22Rv1 (cell line): ENCODE data around the gene LCN9.

Experiments used
- H3K27ac ChIP-seq: fragments of 450-650 bp; 2 replicates; pipeline ENCODE4 v1.5.1; 2017
- ZFX ChIP-seq: fragments of 450-650 bp; IDR thresholded peaks from 2 replicates; pipeline ENCODE4 v1.6.1; 2017; ENCODE audit warnings: antibody characterized with exemption, borderline replicate concordance
- TF ChIP-seq, protein P1 (sequence below): fragments of 450-650 bp; IDR thresholded peaks from 2 replicates; pipeline ENCODE4 v1.5.1; 2017; ENCODE audit warnings: mild to moderate bottlenecking

The LCN9 gene

DNA sequence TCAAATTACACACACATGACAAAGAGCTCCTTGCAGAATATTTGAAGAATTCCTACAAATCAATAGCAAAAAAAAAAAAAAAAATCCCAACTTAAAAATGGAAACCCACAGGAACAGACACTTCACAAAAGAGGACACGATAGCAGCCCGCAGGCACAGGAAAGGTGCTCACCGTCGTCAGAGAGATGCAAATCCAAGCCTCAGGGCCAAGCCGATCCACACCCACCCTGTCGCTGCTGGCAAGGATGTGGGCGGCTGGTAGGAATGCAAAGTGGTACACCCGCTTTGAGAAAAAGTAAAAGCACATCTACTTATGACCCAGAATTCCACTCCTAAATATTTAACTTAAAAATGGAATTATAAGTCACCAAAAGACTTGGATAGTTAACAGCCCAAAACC lies 10.8 kb downstream of the LCN9 start:
- TF ChIP-seq, protein P1, sequence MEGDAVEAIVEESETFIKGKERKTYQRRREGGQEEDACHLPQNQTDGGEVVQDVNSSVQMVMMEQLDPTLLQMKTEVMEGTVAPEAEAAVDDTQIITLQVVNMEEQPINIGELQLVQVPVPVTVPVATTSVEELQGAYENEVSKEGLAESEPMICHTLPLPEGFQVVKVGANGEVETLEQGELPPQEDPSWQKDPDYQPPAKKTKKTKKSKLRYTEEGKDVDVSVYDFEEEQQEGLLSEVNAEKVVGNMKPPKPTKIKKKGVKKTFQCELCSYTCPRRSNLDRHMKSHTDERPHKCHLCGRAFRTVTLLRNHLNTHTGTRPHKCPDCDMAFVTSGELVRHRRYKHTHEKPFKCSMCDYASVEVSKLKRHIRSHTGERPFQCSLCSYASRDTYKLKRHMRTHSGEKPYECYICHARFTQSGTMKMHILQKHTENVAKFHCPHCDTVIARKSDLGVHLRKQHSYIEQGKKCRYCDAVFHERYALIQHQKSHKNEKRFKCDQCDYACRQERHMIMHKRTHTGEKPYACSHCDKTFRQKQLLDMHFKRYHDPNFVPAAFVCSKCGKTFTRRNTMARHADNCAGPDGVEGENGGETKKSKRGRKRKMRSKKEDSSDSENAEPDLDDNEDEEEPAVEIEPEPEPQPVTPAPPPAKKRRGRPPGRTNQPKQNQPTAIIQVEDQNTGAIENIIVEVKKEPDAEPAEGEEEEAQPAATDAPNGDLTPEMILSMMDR = no peak
- no peak for TF ChIP-seq ZFX
- H3K27ac ChIP-seq = no peak overlapping the region

DNA sequence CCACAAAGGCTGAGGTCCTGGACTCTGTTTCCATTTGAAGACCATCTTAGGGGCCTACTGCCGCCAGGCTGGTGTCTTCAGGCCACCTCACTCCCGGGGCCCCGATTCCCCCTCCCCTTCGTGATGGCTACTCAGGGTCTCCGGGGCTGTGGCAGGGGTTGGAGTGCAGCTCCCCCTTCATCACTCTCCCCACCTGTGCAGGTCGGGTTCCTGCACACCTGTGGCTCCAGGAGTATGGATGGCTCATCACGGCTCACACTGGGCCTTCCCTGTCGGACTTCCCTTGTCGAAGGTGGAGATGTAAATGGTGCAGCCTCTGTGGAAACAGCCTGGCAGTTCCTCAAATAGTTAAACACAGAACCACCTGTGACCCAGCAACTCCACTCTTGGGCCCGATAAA lies 11.9 kb downstream of the LCN9 start:
- no peak for TF ChIP-seq ZFX
- TF ChIP-seq, protein P1 = no peak
- no peak overlapping the region for H3K27ac ChIP-seq

DNA sequence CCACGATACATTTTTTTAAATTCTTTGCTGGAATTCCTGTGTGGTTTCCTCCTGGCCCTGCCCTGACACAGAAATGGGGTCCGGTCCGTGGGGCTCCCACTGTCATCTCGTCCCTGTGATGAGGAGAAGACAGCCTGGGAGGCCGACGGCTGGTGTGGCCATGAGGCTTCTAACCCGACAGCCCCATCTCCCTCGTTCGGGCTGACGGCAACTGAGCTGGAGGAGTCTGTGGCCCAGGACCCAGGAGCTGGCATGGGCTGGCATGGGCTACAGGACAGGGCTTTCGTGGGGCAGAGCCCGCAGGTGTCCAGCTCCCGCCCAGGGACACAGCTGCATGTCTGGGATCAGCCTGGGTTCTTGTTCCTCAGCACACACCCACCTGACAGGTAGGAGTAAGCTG lies 13.8 kb downstream of the LCN9 start:
- no peak for TF ChIP-seq ZFX
- TF ChIP-seq, protein P1 = no peak
- no peak overlapping the region for H3K27ac ChIP-seq

DNA sequence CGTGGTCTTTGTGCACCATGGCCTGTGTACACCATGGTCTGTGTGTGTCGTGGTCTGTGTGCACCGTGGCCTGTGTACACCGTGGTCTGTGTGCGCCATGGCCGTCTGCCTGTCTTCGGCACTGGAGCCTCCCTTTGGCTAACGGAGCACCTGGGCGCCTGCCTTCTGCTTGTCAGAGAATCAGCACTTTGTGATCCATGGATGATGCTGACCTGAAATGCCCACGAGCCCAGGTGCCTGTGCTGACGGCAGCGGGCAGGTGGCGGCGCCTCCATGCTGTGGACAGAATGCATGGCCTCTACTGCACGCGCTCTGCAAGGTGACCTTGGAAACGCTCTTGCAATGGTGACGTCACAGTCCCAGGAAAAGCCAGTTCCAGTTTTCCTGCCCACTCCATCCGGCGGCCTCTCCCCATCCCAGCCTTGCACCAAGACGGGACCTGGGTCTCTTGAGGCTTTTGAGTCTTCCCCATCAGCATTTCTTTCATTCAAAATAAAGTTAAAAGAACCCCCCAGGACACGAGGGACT lies 14.6 kb downstream of the LCN9 start:
- TF ChIP-seq, protein P1 = no peak
- TF ChIP-seq ZFX = no peak
- no peak overlapping the region for H3K27ac ChIP-seq

GRCh38 chr9:135678236-135679017 lies 15.3 kb downstream of the LCN9 start:
- H3K27ac ChIP-seq = no peak overlapping the region
- TF ChIP-seq, protein P1 = no peak
- TF ChIP-seq ZFX = no peak

GRCh38 chr9:135680056-135680455 lies 16.9 kb downstream of the LCN9 start:
- no peak for TF ChIP-seq ZFX
- TF ChIP-seq, protein P1 = no peak
- no peak overlapping the region for H3K27ac ChIP-seq

- no peak overlapping the region for H3K27ac ChIP-seq
- TF ChIP-seq ZFX = no peak
- TF ChIP-seq, protein P1 = no peak
Observed at GRCh38 chr9:135681161-135681560, 18.1 kb downstream of the LCN9 start.
